ENCODE measurements around the gene ZBED4. TPM values are rescaled to one million over a fixed set of nuclear protein-coding genes. Genes with fewer than 3 reads are reported as not detected.

ZBED4 gene
- total RNA-seq, 1 donor from 2014 or later: 22.7 TPM

DNA sequence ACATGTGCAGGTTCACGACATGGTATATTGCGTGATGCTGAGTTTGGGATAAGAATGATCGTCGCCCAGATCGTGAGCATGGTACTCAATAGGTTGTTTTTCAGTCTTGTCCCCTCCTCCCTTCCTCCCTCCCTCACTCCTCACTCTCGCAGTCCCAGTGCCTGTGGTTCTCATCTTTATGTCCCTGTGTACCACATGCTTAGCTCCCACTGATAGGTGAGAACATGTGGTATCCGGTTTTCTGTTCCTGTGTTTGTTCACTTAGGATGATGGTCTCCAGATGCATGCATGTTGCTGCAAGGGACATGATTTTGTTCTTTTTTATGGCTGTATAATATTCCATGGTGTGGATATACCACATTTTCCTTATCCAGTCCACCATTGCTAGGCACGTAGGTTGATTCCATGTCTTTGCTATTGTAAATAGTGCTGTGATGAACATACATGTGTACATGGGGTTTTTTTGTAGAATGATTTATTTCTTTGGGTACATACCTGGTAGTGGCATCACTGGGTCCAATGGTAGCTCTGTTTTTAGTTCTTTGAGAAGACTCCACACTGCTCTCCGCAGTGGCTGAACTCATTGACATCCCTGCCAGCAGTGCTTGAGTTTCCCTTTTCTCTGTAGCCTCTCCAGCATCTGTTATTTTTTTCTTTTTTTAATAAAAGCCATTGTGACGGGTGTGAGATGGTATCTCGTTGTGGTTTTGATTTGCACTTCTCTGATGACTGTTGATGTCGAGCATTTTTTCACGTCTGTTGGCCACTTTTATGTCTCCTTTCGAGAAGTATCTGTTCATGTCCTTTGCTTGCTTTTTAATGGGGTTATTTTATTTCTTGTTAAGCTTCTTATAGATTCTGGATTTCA lies 16.4 kb downstream of the ZBED4 start:
- DNase-seq (ENCODE audit: low read depth): no peak
- Histone ChIP-seq H3K4me1 (ENCODE audit: insufficient read depth, low read length) (no peaks in the 10 kb centered on the region), H3K79me2 (ENCODE audit: insufficient read depth, low read length) (peaks cover 98% of the 10 kb centered on the region), H3K4me2 (ENCODE audit: low read length) (no peak overlapping the region), H3K4me3 (ENCODE audit: insufficient read depth, low read depth, low read length) (no peak overlapping the region), H2AFZ (ENCODE audit: low read depth, low read length) (no peak overlapping the region), H3K27me3 (ENCODE audit: insufficient read depth, low read length) (no peaks in the 10 kb centered on the region), H3K9me3 (ENCODE audit: insufficient read depth, low read depth, low read length) (peaks cover 4% of the 10 kb centered on the region), H4K20me1 (ENCODE audit: insufficient read depth, low read length) (peaks cover 91% of the 10 kb centered on the region), H3K9ac (ENCODE audit: low read length) (no peak overlapping the region), H3K27ac (ENCODE audit: low read depth, low read length) (no peak overlapping the region), H3K36me3 (ENCODE audit: insufficient read depth, low read length) (no peaks in the 10 kb centered on the region)
- Mint-ChIP-seq H3K4me3 (ENCODE audit: unreplicated experiment) (no peak overlapping the region), H3K27ac (ENCODE audit: unreplicated experiment) (no peak overlapping the region), H3K27me3 (ENCODE audit: low read depth, unreplicated experiment) (no peaks in the 10 kb centered on the region), H3K4me1 (ENCODE audit: low read depth, unreplicated experiment) (no peaks in the 10 kb centered on the region), H3K9me3 (ENCODE audit: unreplicated experiment) (peaks cover 28% of the 10 kb centered on the region), H3K36me3 (ENCODE audit: low read depth, unreplicated experiment) (peaks cover 49% of the 10 kb centered on the region)
- FAIRE-seq: no peak
- TF ChIP-seq EZH2 (IDR thresholded peaks at IDR 0.05; ENCODE audit: insufficient read depth, low read length) (no peak), CTCF (IDR thresholded peaks at IDR 0.05; ENCODE audit: insufficient read depth, low read depth, low read length) (no peak)

- H3K9me3 Mint-ChIP-seq (ENCODE audit: unreplicated experiment): peaks cover 24% of the 10 kb centered on the region
- H3K36me3 Mint-ChIP-seq (ENCODE audit: low read depth, unreplicated experiment): peaks cover 42% of the 10 kb centered on the region
- no peak overlapping the region for H2AFZ ChIP-seq (ENCODE audit: low read depth, low read length)
- no peak for DNase-seq (ENCODE audit: low read depth)
- peaks cover 4% of the 10 kb centered on the region for H3K9me3 ChIP-seq (ENCODE audit: insufficient read depth, low read depth, low read length)
- H3K27ac ChIP-seq (ENCODE audit: low read depth, low read length): no peak overlapping the region
- H3K4me2 ChIP-seq (ENCODE audit: low read length): no peak overlapping the region
- no peak for FAIRE-seq
- H3K79me2 ChIP-seq (ENCODE audit: insufficient read depth, low read length): peaks cover 98% of the 10 kb centered on the region
- H3K36me3 ChIP-seq (ENCODE audit: insufficient read depth, low read length): no peaks in the 10 kb centered on the region
- H3K4me1 ChIP-seq (ENCODE audit: insufficient read depth, low read length): no peaks in the 10 kb centered on the region
- H3K27me3 Mint-ChIP-seq (ENCODE audit: low read depth, unreplicated experiment): no peaks in the 10 kb centered on the region
- H3K4me1 Mint-ChIP-seq (ENCODE audit: low read depth, unreplicated experiment): no peaks in the 10 kb centered on the region
- no peak overlapping the region for H3K27ac Mint-ChIP-seq (ENCODE audit: unreplicated experiment)
- no peak for TF ChIP-seq EZH2 (IDR thresholded peaks at IDR 0.05; ENCODE audit: insufficient read depth, low read length)
- TF ChIP-seq CTCF (IDR thresholded peaks at IDR 0.05; ENCODE audit: insufficient read depth, low read depth, low read length): no peak
- no peak overlapping the region for H3K4me3 ChIP-seq (ENCODE audit: insufficient read depth, low read depth, low read length)
- no peaks in the 10 kb centered on the region for H3K27me3 ChIP-seq (ENCODE audit: insufficient read depth, low read length)
- H3K4me3 Mint-ChIP-seq (ENCODE audit: unreplicated experiment): no peak overlapping the region
- H3K9ac ChIP-seq (ENCODE audit: low read length): no peak overlapping the region
- peaks cover 89% of the 10 kb centered on the region for H4K20me1 ChIP-seq (ENCODE audit: insufficient read depth, low read length)
Observed at GRCh38 chr22:49871482-49871881, 17.8 kb downstream of the ZBED4 start.

GRCh38 chr22:49872347-49872746 lies 18.7 kb downstream of the ZBED4 start:
- TF ChIP-seq CTCF (IDR thresholded peaks at IDR 0.05; ENCODE audit: insufficient read depth, low read depth, low read length): no peak
- TF ChIP-seq EZH2 (IDR thresholded peaks at IDR 0.05; ENCODE audit: insufficient read depth, low read length): no peak
- Histone ChIP-seq H3K4me2 (ENCODE audit: low read length) (no peak overlapping the region), H4K20me1 (ENCODE audit: insufficient read depth, low read length) (peaks cover 86% of the 10 kb centered on the region), H3K9ac (ENCODE audit: low read length) (no peak overlapping the region), H3K27me3 (ENCODE audit: insufficient read depth, low read length) (no peaks in the 10 kb centered on the region), H3K27ac (ENCODE audit: low read depth, low read length) (no peak overlapping the region), H3K79me2 (ENCODE audit: insufficient read depth, low read length) (peaks cover 96% of the 10 kb centered on the region), H3K9me3 (ENCODE audit: insufficient read depth, low read depth, low read length) (peaks cover 4% of the 10 kb centered on the region), H3K36me3 (ENCODE audit: insufficient read depth, low read length) (no peaks in the 10 kb centered on the region), H3K4me3 (ENCODE audit: insufficient read depth, low read depth, low read length) (no peak overlapping the region), H3K4me1 (ENCODE audit: insufficient read depth, low read length) (no peaks in the 10 kb centered on the region), H2AFZ (ENCODE audit: low read depth, low read length) (no peak overlapping the region)
- Mint-ChIP-seq H3K27me3 (ENCODE audit: low read depth, unreplicated experiment) (no peaks in the 10 kb centered on the region), H3K4me3 (ENCODE audit: unreplicated experiment) (no peak overlapping the region), H3K36me3 (ENCODE audit: low read depth, unreplicated experiment) (peaks cover 37% of the 10 kb centered on the region), H3K4me1 (ENCODE audit: low read depth, unreplicated experiment) (no peaks in the 10 kb centered on the region), H3K27ac (ENCODE audit: unreplicated experiment) (no peak overlapping the region), H3K9me3 (ENCODE audit: unreplicated experiment) (peaks cover 17% of the 10 kb centered on the region)
- FAIRE-seq (no peak), DNase-seq (ENCODE audit: low read depth) (no peak)

Measured in astrocyte (in vitro differentiated cells and primary cell).